HEK293T (cell line): ENCODE data around the gene GBGT1.

Source experiments
- CTCF ChIA-PET: fragments of 350-600 bp; formaldehyde crosslinking; extraction: SDS; loops from one replicate; lab custom pipeline; 2021; ENCODE audit warnings: antibody characterized with exemption, inconsistent platforms; lab: Yijun Ruan, JAX
- POLR2A ChIA-PET: fragments of 350-600 bp; formaldehyde crosslinking; extraction: SDS; loops from one replicate; lab custom pipeline; 2020; ENCODE audit warnings: antibody characterized with exemption, inconsistent platforms; lab: Yijun Ruan, JAX
- DNase-seq: peaks from one replicate; pipeline ENCODE4 v3.0.0; 2012; ENCODE audit warnings: mixed read lengths; ENCODE audit errors: extremely low spot score
- ARNT ChIP-seq: fragments of 450-650 bp; IDR thresholded peaks from 2 replicates; pipeline ENCODE4 v1.6.1; 2017; ENCODE audit warnings: mild to moderate bottlenecking
- BHLHE40 ChIP-seq: fragments of 450-650 bp; IDR thresholded peaks from 2 replicates; pipeline ENCODE4 v1.6.1; 2016; ENCODE audit warnings: mild to moderate bottlenecking, moderate library complexity, borderline replicate concordance
- CTBP1 ChIP-seq: fragments of 450-650 bp; IDR thresholded peaks from 2 replicates; pipeline ENCODE4 v1.6.1; 2016; ENCODE audit warnings: borderline replicate concordance
- ELF4 ChIP-seq: fragments of 450-650 bp; IDR thresholded peaks from 2 replicates; pipeline ENCODE4 v1.6.1; 2017; ENCODE audit warnings: antibody characterized with exemption
- FOXA1 ChIP-seq: fragments of 450-650 bp; IDR thresholded peaks from 2 replicates; pipeline ENCODE4 v1.6.1; 2016; ENCODE audit warnings: mild to moderate bottlenecking
- FOXK2 ChIP-seq: fragments of 450-650 bp; IDR thresholded peaks from 2 replicates; pipeline ENCODE4 v1.6.1; 2016; ENCODE audit warnings: mild to moderate bottlenecking
- FOXM1 ChIP-seq: fragments of 450-650 bp; IDR thresholded peaks from 2 replicates; pipeline ENCODE4 v1.6.1; 2017; ENCODE audit warnings: mild to moderate bottlenecking, borderline replicate concordance
- HDGF ChIP-seq: fragments of 450-650 bp; IDR thresholded peaks from 2 replicates; pipeline ENCODE4 v1.6.1; 2017; ENCODE audit warnings: antibody characterized with exemption, borderline replicate concordance
- L3MBTL2 ChIP-seq: fragments of 450-650 bp; conservative IDR thresholded peaks from 2 replicates; pipeline ENCODE4 v1.6.1; 2016; ENCODE audit warnings: mild to moderate bottlenecking
- LEF1 ChIP-seq: fragments of 450-650 bp; IDR thresholded peaks from 2 replicates; pipeline ENCODE4 v1.6.1; 2017; ENCODE audit warnings: mild to moderate bottlenecking, borderline replicate concordance
- NFRKB ChIP-seq: fragments of 450-650 bp; IDR thresholded peaks from 2 replicates; pipeline ENCODE4 v1.6.1; 2016; ENCODE audit warnings: mild to moderate bottlenecking, moderate library complexity
- PKNOX1 ChIP-seq: fragments of 450-650 bp; IDR thresholded peaks from 2 replicates; pipeline ENCODE4 v1.6.1; 2016
- SP1 ChIP-seq: fragments of 450-650 bp; IDR thresholded peaks from 2 replicates; pipeline ENCODE4 v1.6.1; 2017
- SUZ12 ChIP-seq: fragments of 450-650 bp; IDR thresholded peaks from 2 replicates; pipeline ENCODE4 v1.6.1; 2016; ENCODE audit warnings: mild to moderate bottlenecking
- TARDBP ChIP-seq: fragments of 450-650 bp; IDR thresholded peaks from 2 replicates; pipeline ENCODE4 v1.6.1; 2016
- ZNF384 ChIP-seq: fragments of 450-650 bp; IDR thresholded peaks from 2 replicates; pipeline ENCODE4 v1.6.1; 2016

GBGT1 gene

DNA sequence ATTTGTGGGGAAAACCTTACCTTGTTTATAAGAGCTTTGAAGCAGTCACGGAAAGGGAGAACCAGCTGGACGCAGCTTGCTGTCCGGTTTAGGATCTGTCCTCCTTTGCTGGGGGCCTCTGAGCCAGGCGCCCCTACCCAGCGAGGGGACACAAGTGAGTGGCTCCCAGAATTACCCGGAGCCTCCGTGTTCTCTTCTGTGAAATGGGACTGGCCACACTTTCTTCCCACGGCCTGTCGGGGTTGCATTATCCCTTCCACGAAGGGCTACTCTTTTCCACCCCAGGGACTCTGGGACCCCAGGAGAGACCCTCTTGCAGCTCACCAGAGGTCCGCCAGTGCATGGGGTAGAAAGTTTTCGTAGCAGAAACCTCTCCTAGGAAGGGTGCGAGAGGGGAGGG is 477 bp upstream of the GBGT1 start:
- TF ChIP-seq NFRKB, result no peak
- TF ChIP-seq FOXM1, result no peak
- no peak for TF ChIP-seq ZNF384
- no peak for TF ChIP-seq LEF1
- no peak for TF ChIP-seq TARDBP
- no peak for TF ChIP-seq CTBP1
- TF ChIP-seq ARNT, result no peak
- TF ChIP-seq BHLHE40, result no peak
- no peak for TF ChIP-seq SUZ12
- TF ChIP-seq FOXK2, result no peak
- no peak for TF ChIP-seq ELF4
- no peak for TF ChIP-seq FOXA1
- no peak for TF ChIP-seq HDGF
- TF ChIP-seq L3MBTL2, result no peak
- TF ChIP-seq PKNOX1, result no peak
- TF ChIP-seq SP1, result no peak
- POLR2A ChIA-PET, result no interaction called here
- no peak for DNase-seq
- CTCF ChIA-PET, result no interaction called here

DNA sequence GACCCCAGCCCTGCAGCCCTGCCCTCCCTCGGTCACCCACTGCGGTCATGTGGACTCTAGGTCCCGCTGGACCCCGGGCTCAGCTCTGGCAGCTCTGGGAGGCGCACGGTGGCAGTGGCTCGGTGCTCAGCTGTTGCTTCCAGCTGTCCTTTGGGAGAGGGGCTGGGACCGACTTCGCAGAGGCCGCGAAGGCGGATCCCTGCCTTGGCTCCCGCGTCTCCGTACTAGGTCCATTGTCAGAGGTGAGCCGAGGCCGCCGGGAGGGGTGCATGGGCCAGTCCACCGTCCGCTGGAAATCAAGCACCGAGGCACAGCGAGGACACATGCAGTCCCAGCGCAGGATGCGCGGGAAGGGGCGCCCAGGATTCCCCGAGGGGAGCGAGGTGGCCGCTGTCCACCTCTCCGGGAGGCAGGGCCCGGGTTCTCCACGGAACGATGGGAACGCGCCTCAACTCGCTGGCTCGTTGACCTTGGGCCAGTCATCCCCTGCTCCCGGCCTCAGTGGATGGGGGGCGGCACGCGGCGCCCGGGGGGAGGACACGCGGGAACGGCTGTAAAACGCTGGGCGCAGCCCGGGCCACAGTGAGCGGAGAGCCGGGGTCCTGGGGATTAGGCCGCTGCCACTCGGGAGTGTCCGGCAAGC is 732 bp downstream of the GBGT1 start:
- CTCF ChIA-PET, result no interaction called here
- DNase-seq, result no peak
- POLR2A ChIA-PET, result no interaction called here
- TF ChIP-seq SUZ12, result no peak
- TF ChIP-seq BHLHE40, result no peak
- TF ChIP-seq HDGF, result no peak
- TF ChIP-seq NFRKB, result no peak
- no peak for TF ChIP-seq FOXK2
- TF ChIP-seq PKNOX1, result no peak
- TF ChIP-seq FOXM1, result no peak
- no peak for TF ChIP-seq TARDBP
- TF ChIP-seq FOXA1, result no peak
- no peak for TF ChIP-seq ARNT
- no peak for TF ChIP-seq LEF1
- TF ChIP-seq CTBP1, result no peak
- no peak for TF ChIP-seq L3MBTL2
- no peak for TF ChIP-seq ELF4
- TF ChIP-seq SP1, result no peak
- TF ChIP-seq ZNF384, result no peak

- no peak for DNase-seq
- POLR2A ChIA-PET, result no interaction called here
- CTCF ChIA-PET, result interaction anchor here (0.5 to 0.6 kb wide), 2 partner anchors 214 to 215 kb away, joined by 4 read pairs; partner anchors contain the start of gene STKLD1
- no peak for TF ChIP-seq ARNT
- no peak for TF ChIP-seq NFRKB
- TF ChIP-seq ZNF384, result no peak
- no peak for TF ChIP-seq SP1
- no peak for TF ChIP-seq PKNOX1
- TF ChIP-seq HDGF, result no peak
These were observed 2.2 kb downstream of the GBGT1 start for GRCh38 chr9:133161547-133161950.

DNA sequence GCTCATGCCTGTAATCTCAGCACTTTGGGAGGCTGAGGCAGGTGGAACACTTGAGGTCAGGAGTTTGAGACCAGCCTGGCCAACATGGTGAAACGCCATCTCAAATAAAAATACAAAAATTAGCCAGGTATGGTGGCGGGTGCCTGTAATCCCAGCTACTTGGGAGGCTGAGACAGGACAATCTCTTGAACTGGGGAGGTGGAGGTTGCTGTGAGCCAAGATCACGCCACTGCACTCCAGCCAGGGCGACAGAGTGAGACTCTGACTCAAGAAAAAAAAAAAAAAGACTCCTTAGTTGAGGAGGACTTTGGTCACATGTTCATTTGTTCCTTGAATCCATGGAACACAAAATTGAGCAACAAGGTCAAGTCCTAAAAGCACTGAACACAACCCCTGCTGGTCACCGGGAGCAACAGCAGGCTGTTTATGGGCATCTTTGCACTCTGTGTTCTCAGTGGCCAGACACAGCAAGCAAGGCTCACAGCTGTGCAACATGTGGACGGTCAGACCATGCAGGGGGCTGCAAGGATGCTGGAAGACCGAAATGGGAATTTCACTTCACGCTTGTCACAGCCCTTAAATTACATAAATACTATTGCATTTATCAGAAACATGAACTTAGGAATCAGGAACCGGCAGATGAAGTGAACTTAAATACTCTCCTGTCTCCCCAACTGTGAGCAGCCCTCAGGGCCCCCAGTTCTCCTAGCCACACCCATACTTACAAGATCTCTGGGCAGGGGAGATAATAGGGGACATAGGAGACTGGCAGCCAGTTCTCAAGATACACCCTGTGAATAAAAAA is 2.8 kb downstream of the GBGT1 start:
- POLR2A ChIA-PET, result no interaction called here
- peak; percentile 79 for DNase-seq
- TF ChIP-seq HDGF (no peak), ZNF384 (0 out of 2 replicates have a peak, but pooled peaks have one; percentile 36)
- CTCF ChIA-PET, result interaction anchor here (0.6 to 0.7 kb wide), 2 partner anchors 214 to 493 kb away, joined by 3 to 4 read pairs; no protein-coding TSS in a partner anchor

GRCh38 chr9:133158695-133159094 is 5.0 kb downstream of the GBGT1 start:
- TF ChIP-seq BHLHE40 (no peak), SP1 (no peak), FOXA1 (no peak), LEF1 (no peak), FOXM1 (no peak), ELF4 (no peak), CTBP1 (no peak), HDGF (no peak), SUZ12 (no peak), ARNT (no peak), NFRKB (no peak)
- ChIA-PET POLR2A (interaction anchor here (2.4 kb wide), 1 partner anchor 9 kb away, joined by 12 read pairs; no protein-coding TSS in a partner anchor), CTCF (interaction anchor here (0.6 to 1.3 kb wide), 4 partner anchors 9 to 105 kb away, joined by 3 to 4 read pairs (median 3); no protein-coding TSS in a partner anchor)
- no peak for DNase-seq

- ChIA-PET POLR2A (interaction anchor here (1.3 kb wide), 1 partner anchor 125 kb away, joined by 3 read pairs; no protein-coding TSS in a partner anchor), CTCF (interaction anchor here (0.6 to 1.4 kb wide), 2 partner anchors 11 kb away, joined by 3 to 4 read pairs; no protein-coding TSS in a partner anchor)
- TF ChIP-seq FOXM1 (no peak), HDGF (no peak), FOXA1 (no peak), PKNOX1 (no peak), ELF4 (no peak), TARDBP (no peak), ZNF384 (no peak), SP1 (no peak), SUZ12 (no peak), BHLHE40 (no peak), ARNT (no peak), NFRKB (no peak), LEF1 (no peak), FOXK2 (no peak), CTBP1 (no peak), L3MBTL2 (no peak)
- no peak for DNase-seq
These were observed 8.6 kb downstream of the GBGT1 start for GRCh38 chr9:133155156-133155555.
